HEK293 (cell line): ENCODE measurements around the gene ERBB4.

Experiments
- HOXA7 ChIP-seq: sonication (generic); formaldehyde crosslinking; IDR thresholded peaks from 2 replicates; pipeline ENCODE4 v1.8.1; 2022; ENCODE audit warnings: missing genetic modification reagents, borderline replicate concordance
- KLF1 ChIP-seq: fragments of 450-650 bp; formaldehyde crosslinking; IDR thresholded peaks from 2 replicates; pipeline ENCODE4 v1.5.1; 2016; ENCODE audit warnings: missing biosample characterization, missing genetic modification characterization
- KLF8 ChIP-seq: fragments of 450-650 bp; formaldehyde crosslinking; IDR thresholded peaks from 2 replicates; pipeline ENCODE4 v1.5.1; 2016; ENCODE audit warnings: missing biosample characterization, missing genetic modification characterization
- PATZ1 ChIP-seq: fragments of 450-650 bp; formaldehyde crosslinking; IDR thresholded peaks from 2 replicates; pipeline ENCODE4 v1.5.1; 2016; ENCODE audit warnings: missing biosample characterization, missing genetic modification characterization
- YY1 ChIP-seq: fragments of 450-650 bp; formaldehyde crosslinking; IDR thresholded peaks from 2 replicates; pipeline ENCODE4 v1.5.1; 2018; ENCODE audit warnings: missing biosample characterization, missing genetic modification characterization
- ZBTB17 ChIP-seq: fragments of 450-650 bp; formaldehyde crosslinking; IDR thresholded peaks from 2 replicates; pipeline ENCODE4 v1.5.1; 2016; ENCODE audit warnings: missing biosample characterization, missing genetic modification characterization
- ZFP69B ChIP-seq: fragments of 450-650 bp; formaldehyde crosslinking; IDR thresholded peaks from 2 replicates; pipeline ENCODE4 v1.5.1; 2016; ENCODE audit warnings: missing biosample characterization, missing genetic modification characterization
- ZIC2 ChIP-seq: fragments of 450-650 bp; formaldehyde crosslinking; IDR thresholded peaks from 2 replicates; pipeline ENCODE4 v1.5.1; 2016; ENCODE audit warnings: missing biosample characterization, missing genetic modification characterization
- ZNF121 ChIP-seq: fragments of 450-650 bp; formaldehyde crosslinking; IDR thresholded peaks from 2 replicates; pipeline ENCODE4 v1.5.1; 2016; ENCODE audit warnings: missing biosample characterization, missing genetic modification characterization
- ZNF23 ChIP-seq: fragments of 450-650 bp; formaldehyde crosslinking; IDR thresholded peaks from 2 replicates; pipeline ENCODE4 v1.5.1; 2016; ENCODE audit warnings: missing biosample characterization, missing genetic modification characterization, borderline replicate concordance
- ZNF239 ChIP-seq: fragments of 450-650 bp; formaldehyde crosslinking; IDR thresholded peaks from 2 replicates; pipeline ENCODE4 v1.5.1; 2016; ENCODE audit warnings: missing biosample characterization, missing genetic modification characterization
- ZNF404 ChIP-seq: fragments of 450-650 bp; formaldehyde crosslinking; IDR thresholded peaks from 2 replicates; pipeline ENCODE4 v1.5.1; 2017; ENCODE audit warnings: missing biosample characterization, missing genetic modification characterization
- ZSCAN30 ChIP-seq: fragments of 450-650 bp; IDR thresholded peaks from 2 replicates; pipeline ENCODE4 v1.5.1; 2018; ENCODE audit warnings: missing biosample characterization, mild to moderate bottlenecking, missing genetic modification characterization, moderate library complexity
- TF ChIP-seq, protein P1 (sequence below): fragments of 450-650 bp; formaldehyde crosslinking; IDR thresholded peaks from 2 replicates; pipeline ENCODE4 v1.5.1; 2016; ENCODE audit warnings: missing biosample characterization, missing genetic modification characterization

GRCh38 chr2:211397764-211398163, 1140.8 kb downstream of the ERBB4 start:
- TF ChIP-seq ZIC2 (tag by site-specific recombination), result no peak
- no peak for TF ChIP-seq ZNF121 (tag by site-specific recombination)
- TF ChIP-seq, protein P1, sequence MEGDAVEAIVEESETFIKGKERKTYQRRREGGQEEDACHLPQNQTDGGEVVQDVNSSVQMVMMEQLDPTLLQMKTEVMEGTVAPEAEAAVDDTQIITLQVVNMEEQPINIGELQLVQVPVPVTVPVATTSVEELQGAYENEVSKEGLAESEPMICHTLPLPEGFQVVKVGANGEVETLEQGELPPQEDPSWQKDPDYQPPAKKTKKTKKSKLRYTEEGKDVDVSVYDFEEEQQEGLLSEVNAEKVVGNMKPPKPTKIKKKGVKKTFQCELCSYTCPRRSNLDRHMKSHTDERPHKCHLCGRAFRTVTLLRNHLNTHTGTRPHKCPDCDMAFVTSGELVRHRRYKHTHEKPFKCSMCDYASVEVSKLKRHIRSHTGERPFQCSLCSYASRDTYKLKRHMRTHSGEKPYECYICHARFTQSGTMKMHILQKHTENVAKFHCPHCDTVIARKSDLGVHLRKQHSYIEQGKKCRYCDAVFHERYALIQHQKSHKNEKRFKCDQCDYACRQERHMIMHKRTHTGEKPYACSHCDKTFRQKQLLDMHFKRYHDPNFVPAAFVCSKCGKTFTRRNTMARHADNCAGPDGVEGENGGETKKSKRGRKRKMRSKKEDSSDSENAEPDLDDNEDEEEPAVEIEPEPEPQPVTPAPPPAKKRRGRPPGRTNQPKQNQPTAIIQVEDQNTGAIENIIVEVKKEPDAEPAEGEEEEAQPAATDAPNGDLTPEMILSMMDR (tag by site-specific recombination), result no peak
- no peak for TF ChIP-seq PATZ1 (tag by site-specific recombination)
- no peak for TF ChIP-seq HOXA7 (CRISPR knock-in tag)
- no peak for TF ChIP-seq KLF8
- TF ChIP-seq YY1 (tag by site-specific recombination), result no peak
- no peak for TF ChIP-seq ZNF23 (tag by site-specific recombination)
- TF ChIP-seq KLF1 (tag by site-specific recombination), result no peak
- no peak for TF ChIP-seq ZNF404 (tag by site-specific recombination)
- TF ChIP-seq ZFP69B (tag by site-specific recombination), result no peak
- TF ChIP-seq ZBTB17 (tag by site-specific recombination), result no peak
- TF ChIP-seq ZNF239 (tag by site-specific recombination), result no peak
- TF ChIP-seq ZSCAN30 (tag by site-specific recombination), result no peak
